ACHN (cell line): Measurements from ENCODE around the gene TMEM131.
"Not testable (repeated sequence)": the region's sequence is repeated elsewhere in the genome, so short reads cannot be mapped to it uniquely, and the experiment has no call there.

ENCODE experiments used
- DNase-seq: peaks from one replicate; pipeline ENCODE4 v3.0.0-alpha.2; 2015
- in situ Hi-C: cut with HindIII; loops from 2 replicates; pipeline ENCODE4 v1.10.0; 2017; ENCODE audit warnings: low sequenced_read_pairs, low pct_ligation_motif_present, low pct_unique_long_range_greater_than_20kb

The TMEM131 gene

GRCh38 chr2:97967216-97967592 is 28.5 kb downstream of the TMEM131 start:
- in situ Hi-C loops = no loop called here
- DNase-seq = no peak

DNA sequence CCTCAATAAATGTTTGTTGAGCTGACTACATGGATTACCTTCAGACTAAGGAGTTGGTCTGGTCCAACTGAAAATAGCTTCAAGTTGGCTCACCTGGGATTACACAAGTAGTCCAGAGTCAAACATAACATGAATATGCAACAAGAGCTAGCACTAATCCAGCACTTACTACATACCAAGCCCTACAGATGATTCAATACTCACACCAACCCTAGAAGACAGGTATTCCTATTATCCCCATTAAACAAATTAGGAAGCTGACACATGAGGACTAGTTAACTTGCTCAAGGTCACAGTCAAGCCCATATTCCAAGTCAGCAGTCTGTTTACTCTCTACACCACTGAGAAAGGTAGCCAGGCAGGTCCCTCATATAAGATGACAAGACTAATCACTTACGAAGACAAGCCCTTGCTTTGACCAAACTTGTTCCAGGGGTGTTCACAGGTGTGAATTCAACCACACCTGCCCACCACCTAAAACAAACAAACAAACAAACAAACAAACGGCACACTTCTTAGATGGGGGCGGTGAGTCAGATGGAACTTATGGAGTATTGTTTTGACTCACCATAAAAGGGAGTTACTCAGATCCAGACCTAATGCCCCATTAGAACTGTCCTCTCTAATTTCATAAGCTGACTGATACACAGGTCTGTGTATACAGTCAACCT is 29.1 kb downstream of the TMEM131 start:
- in situ Hi-C loops = no loop called here
- DNase-seq = no peak

- DNase-seq = no peak
- in situ Hi-C loops = no loop called here
Measured at GRCh38 chr2:97965116-97965515, 30.6 kb downstream of the TMEM131 start.

DNA sequence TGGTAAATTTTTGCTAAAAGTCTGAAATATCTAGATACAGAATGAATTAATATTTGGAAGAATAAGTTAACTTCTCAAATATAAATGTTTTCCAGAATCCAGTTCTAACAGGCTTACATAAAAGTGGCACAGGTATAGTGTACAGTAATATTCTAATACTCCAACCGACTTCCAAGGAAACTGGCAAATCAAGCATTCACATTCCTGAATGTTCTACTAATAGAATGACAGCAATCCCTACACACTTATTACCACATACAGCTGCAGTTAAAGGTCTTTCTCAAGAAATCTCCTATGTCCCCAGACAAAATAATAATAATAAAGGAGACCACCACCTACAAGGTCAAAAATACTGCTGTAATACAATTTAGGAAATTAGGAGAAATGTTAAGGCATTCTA is 31.9 kb downstream of the TMEM131 start:
- DNase-seq = no peak
- in situ Hi-C loops = no loop called here

GRCh38 chr2:97963079-97963406 is 32.7 kb downstream of the TMEM131 start:
- in situ Hi-C loops = no loop called here
- DNase-seq = no peak

- in situ Hi-C loops = no loop called here
- no peak for DNase-seq
Measured at GRCh38 chr2:97961534-97961933, 34.2 kb downstream of the TMEM131 start.

GRCh38 chr2:97958184-97958583 is 37.6 kb downstream of the TMEM131 start:
- in situ Hi-C loops = no loop called here
- no peak for DNase-seq

- in situ Hi-C loops = no loop called here
- no peak for DNase-seq
Measured at GRCh38 chr2:97957432-97958183, 38.1 kb downstream of the TMEM131 start.

DNA sequence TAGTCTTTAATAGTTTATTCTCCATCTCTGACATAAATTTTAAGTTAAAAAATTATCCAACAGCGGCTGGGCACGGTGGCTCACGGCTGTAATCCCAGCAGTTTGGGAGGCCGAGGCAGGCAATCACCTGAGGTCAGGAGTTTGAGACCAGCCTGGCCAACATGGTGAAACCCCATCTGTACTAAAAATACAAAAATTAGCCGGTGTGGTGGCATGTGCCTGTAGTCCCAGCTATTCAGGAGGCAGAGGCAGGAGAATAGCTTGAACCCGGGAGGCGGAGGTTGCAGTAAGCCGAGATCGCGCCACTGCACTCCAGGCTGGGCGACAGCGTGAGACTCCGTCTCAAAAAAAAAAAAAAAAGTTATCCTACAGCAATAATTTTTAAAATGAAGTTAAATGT is 39.0 kb downstream of the TMEM131 start:
- DNase-seq, in situ Hi-C loops: not testable (repeated sequence)

GRCh38 chr2:97953853-97954252 is 41.9 kb downstream of the TMEM131 start:
- no peak for DNase-seq
- in situ Hi-C loops = no loop called here

- in situ Hi-C loops = no loop called here
Measured at GRCh38 chr2:97952357-97952756, 43.4 kb downstream of the TMEM131 start.

GRCh38 chr2:97951155-97951680 is 44.5 kb downstream of the TMEM131 start:
- DNase-seq = peak; percentile 14
- in situ Hi-C loops = no loop called here

More at GRCh38 chr2:97952357-97952756, 43.4 kb downstream of the TMEM131 start:
- DNase-seq = no peak

GRCh38 chr2:97950329-97951154 is 45.2 kb downstream of the TMEM131 start:
- in situ Hi-C loops = no loop called here
- DNase-seq = peak; percentile 92

DNA sequence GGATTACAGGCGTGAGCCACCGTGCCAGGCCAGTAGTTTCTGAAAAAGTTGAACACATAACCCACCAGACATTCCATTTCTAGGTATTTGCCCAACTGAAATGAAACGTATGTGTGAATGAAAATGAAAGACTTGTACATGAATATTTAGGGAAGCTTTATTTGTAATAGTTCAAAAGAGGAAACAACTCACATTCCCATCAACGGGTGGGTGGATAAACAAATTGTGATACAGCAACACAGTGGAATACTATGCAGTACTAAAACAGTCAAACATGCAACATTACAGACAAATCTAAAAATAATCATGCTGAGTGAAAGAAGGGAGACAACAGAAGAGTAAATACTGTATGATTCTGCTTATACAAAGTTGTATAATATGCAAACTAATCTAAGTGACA is 46.8 kb downstream of the TMEM131 start:
- no peak for DNase-seq
- in situ Hi-C loops = no loop called here

DNA sequence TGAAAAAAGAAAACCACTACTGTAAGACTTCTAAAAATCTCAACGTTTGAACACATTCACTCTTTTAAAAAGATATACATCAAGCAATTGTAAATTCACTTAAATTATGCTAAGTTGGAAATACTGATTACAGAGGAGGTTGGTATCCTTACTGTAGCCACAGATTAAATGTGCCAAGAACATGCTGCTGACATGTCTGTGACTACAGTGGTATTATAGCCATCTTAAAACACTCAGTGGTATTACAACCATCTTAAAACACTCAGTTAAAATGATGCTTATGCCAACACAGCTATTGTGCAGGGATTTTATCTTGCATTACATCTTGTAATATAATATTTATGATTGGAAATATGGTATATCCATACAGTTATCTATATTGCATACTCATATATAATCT is 50.0 kb downstream of the TMEM131 start:
- DNase-seq = no peak
- in situ Hi-C loops = no loop called here

DNA sequence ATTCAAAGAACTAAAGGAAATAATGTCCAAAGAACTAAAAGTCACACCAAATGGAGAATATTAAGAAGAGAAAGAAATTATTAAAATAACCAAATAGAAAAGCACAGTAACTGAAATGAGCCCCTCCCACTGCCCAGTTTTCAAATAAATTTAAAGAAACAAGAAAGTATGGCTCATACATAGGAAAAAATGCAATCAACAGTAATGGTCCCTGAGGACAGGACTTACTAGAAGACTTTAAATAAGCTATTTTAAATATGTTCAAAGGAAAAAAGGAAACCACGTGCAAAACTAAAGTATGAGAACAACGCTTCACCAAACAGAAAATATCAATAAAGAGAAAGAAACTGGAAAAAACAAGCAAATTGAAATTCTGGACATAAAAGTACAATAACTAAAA is 58.9 kb downstream of the TMEM131 start:
- no peak for DNase-seq
- in situ Hi-C loops = no loop called here

DNA sequence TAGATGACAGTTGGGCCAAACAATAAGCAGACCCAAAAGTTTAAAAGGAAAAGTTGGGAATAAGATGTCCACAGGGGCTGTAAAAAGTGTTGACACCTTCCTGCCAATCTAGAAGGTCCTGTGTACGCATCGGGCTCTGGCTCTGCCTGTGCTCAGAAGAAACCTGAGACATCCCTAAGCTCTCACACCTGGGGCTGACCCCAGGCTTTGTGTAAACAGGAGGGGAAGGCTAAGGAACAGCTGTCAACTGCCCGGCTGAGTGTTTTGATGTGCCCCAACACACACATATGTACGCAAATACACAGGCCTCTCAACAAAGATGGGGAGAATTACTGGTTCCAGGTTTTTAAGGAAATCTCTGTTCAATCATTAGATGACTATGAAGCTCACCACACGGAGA is 59.5 kb downstream of the TMEM131 start:
- in situ Hi-C loops = no loop called here
- DNase-seq = no peak

GRCh38 chr2:97935719-97936161 is 60.0 kb downstream of the TMEM131 start:
- DNase-seq = no peak
- in situ Hi-C loops = no loop called here

DNA sequence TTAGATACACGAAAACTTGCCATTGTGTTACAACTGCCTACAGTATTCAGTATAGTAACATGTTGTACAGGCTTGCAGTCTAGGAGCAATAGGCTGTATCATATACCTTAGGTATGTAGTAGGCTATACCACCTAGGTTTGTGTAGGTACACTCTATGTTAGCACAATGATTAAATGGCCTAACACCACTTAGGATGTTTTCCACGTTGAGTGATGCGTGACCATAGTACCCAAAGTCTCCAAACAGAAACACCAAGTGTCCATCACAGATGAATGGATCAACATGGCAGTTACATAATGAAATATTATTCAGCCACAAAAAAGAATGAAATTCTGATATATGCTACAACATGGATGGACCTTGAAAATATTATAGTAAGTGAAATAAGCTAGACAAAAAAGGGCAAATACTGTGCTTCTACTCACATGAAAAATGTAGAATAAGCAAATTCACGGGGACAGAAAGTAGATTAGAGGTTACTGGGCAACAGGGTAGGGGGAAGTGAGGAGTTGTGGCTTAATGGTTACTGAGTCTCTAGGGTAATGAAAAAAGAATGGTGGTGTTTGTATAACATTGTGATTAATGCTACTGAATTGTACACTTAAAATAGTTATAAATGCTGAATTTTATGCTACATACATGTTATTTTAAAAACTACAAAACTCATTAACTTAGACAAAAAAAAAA is 62.6 kb downstream of the TMEM131 start:
- in situ Hi-C loops = no loop called here
- DNase-seq = no peak
